ENCODE measurements around the gene F10.

The F10 gene

GRCh38 chr13:113140677-113141600 lies 18.3 kb downstream of the F10 start:
- no peak for DNase-seq

DNA sequence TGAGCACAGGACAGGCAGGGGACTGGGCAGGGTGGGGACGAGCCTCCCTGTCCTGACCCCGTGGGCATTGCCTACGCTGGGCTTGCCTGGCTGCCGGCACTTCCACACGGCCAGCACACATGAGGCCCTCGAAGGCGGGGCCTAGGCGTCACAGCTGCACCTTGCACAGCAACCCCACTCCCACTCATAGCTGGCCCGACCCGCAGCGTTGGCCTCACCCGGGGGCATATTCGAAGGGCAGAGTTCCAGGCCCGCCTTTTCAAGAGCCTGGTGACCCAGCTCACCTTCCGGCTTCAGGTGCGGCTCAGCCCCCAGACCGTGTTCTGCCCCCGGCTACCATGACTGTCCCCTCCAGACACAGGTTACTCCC lies 19.0 kb downstream of the F10 start:
- no peak for DNase-seq

DNA sequence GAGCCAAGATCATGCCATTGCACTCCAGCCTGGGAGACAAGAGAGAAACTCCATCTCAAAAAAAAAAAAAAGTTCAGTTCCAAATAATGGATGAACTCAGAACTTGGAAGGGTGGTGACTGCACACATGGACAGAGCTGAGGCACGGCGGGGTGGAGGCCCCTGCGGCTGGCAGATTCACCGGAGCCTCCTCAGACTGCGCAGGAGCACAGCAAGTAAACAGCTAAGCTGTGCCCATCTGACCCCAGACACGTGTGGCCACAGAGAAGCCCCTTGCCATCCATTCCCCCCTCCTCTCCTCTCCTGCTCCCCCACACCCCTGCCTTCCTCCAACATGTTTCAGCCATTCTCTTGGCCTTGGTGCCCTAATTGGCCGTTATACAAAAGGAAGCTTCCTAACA lies 20.3 kb downstream of the F10 start:
- DNase-seq: no peak

DNA sequence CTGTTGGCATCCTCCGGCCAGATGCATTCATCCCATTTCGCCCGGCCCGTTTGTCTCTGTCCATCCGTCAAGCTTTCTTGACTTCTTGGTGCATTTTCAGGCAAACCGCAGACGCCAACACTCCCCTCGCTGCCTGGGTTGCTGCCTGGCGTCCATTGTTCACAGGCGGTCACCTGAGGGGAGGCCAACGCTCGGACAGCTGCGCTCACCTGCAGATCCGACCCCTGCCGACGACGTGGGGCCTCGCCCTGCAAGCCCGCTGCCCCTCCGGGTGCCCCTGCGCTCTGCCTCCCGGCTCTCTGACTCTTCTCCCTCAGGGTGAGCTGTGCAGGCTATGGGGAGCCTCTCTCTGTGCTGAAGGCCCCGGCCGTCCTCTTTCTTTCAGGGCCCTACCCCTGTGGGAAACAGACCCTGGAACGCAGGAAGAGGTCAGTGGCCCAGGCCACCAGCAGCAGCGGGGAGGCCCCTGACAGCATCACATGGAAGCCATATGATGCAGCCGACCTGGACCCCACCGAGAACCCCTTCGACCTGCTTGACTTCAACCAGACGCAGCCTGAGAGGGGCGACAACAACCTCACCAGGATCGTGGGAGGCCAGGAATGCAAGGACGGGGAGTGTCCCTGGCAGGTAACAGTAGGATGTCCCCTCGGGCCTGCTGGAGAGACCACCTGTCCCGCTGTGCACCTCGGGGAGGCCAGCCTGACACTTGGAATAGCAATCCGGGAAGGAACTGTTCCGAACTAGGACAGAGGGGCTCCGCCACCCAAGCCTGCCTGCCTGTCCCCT lies 21.1 kb downstream of the F10 start:
- no peak for DNase-seq

- no peak for DNase-seq
These were observed 21.6 kb downstream of the F10 start for GRCh38 chr13:113144255-113144629.

DNA sequence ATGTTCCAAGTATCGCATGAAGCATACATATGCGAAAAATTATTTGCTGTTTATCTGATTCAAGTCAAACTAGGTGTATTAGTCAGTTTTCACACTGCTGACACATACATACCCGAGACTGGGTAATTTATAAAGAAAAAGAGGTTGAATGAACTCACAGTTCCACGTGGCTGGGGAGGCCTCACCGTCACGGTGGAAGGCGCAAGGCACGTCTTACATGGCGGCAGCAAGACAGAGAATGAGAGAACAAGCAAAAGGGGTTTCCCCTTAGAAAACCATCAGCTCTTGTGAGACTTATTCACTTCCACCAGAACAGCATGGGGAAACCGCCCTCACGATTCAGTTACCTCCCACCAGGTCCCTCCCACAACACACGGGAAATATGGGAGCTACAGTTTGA lies 22.9 kb downstream of the F10 start:
- DNase-seq: no peak

DNA sequence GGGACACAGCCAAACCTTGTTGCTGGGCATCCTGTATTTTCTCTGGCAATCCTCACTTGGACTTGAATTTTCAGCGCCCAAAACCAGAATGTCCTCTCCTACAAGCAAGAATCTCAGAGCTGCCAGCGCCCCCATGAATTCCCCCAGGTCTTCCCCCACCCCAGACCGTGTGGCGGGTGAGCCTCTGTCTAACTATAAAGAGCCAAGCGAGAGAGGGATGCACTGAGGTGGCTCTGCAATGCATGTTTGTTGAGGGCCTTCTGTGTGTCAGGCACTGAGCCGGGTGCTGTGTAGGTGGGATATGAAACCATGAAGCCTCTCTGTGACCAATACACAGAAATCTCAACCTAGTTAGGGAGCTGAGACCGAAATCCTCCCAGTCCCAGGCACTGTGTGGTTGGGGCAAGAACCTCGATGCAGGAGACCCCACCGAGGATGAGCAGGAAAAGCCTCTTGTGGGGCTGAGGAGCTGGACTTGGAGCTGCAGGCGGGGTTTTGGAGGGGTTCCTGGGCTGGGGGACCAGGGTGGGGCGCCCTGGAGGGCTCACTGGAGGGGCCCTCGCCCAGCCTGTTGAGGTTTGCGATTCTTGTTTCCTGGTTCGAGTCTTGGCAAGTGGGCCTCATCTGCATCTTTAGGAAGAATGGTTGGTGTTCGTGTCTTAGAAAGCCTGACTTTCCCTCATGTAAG lies 23.5 kb downstream of the F10 start:
- DNase-seq: no peak

GRCh38 chr13:113146750-113147149 lies 24.2 kb downstream of the F10 start:
- no peak for DNase-seq

DNA sequence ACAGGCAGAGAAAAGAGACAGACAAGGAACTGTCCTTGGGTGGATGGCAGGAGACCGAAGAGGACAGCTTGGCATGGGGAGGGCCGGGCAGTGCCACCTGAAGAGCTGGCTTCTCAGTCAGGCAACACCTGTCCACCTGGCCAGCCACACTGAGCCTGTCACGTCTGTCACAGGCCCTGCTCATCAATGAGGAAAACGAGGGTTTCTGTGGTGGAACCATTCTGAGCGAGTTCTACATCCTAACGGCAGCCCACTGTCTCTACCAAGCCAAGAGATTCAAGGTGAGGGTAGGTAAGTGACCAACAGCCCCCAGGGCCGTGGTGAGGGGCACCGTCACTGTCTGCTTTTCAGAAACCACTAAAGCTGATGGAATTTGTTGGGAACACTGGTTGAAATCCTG lies 24.6 kb downstream of the F10 start:
- DNase-seq: no peak

DNA sequence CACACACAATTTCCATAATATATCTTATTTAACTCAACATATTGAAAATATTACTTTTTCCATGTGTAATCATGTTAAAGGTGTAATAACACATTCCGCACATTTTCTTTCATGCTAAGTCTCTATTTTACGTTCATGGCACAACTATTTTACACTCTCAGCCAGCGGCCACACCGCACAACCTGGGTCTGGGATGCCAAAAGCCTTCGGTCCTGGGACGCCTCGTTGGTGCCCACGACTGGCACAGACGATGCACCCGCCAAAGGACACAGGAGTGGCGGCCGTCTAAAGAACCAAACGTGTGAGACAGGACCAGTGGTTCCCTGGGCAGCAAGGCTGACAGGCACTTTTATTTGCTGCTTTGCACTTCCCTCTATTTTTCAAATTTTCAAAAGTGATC lies 25.8 kb downstream of the F10 start:
- DNase-seq: no peak

GRCh38 chr13:113148940-113149503 lies 26.4 kb downstream of the F10 start:
- no peak for DNase-seq

- no peak for DNase-seq
These were observed 27.3 kb downstream of the F10 start for GRCh38 chr13:113149711-113150549.

DNA sequence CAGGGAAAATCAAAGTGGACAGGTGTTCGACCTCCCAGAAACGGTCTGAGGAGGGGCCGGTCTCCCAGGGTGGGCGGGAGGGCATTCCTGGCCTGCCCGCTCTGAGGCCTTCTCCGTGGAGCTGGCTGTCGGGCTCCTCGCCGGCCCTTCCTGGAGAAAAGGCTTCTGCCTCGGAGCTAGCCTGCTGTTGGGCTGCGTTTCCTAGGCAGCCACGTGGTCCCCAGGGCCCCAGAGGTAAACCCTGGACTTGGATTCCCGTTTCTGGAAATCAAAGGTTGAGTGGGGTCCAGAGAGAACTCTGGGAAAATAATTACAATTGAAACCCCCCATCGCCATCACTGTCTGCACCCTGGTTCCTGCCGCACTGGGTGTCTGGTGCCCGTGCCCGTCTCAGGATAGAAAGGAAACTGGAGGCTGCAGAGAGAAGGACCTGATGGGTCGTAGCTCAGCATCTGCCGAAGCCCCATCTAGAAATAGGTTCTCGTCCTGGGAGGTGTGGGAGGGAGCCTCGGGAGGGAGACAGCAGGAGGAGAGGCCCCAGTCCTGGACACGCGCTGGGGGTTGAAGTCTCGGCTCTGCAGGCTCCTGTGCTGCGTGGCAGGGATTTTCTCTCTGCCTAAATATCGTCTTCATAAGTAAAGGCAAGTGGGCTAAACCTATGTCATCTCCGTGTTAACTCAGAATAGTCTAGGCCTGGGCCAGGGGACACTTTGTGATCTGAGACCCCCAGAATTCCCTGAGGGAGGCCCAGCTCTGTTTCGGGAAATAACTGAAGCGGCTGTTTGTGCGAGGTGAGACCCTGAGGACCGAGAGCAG lies 28.2 kb downstream of the F10 start:
- DNase-seq: no peak

DNA sequence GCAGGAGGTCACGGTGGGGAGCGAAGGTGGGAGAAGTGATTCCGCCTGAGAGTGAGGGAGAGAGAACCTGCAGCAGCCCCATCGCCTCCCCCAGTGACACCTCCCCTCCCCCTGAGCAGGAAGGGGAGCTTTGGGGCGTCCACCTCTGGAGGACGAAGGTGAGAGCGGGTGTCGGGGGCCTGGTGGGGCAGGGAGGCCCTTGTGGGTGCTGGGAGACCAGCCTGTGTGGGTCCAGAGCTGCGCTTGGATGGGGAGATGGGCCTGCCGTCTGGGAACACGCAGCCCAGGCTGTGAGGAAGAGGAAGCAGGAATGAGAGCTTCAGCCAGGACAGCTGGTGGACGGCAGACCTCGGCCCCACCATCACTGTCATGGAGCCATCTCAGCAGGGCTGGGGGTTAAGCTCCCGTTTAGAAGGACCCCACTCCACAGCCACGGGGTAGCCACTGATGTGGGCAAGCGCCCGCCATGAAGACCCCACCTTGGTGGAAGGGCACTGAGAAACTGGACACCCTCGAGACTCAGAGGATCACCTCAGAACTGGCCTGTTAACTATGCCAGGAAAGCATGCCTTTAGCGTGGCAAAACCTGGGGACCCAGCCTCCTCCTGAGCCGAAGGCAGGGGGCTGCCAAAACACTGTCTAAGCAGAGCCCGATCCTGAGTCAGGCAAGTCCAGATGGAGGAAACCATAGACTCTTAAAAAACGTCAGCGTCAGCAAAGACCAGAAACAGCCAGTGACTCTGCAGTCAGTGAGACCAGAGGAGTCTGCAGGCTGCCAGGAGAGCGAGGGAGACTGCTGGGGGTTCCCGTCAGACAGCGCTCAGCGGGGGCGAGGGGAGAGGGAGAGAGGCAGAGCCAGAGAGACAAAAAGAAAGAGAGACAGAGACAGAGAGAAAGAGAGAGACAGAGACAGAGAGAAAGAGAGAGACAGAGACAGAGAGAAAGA lies 29.4 kb downstream of the F10 start:
- no peak for DNase-seq

DNA sequence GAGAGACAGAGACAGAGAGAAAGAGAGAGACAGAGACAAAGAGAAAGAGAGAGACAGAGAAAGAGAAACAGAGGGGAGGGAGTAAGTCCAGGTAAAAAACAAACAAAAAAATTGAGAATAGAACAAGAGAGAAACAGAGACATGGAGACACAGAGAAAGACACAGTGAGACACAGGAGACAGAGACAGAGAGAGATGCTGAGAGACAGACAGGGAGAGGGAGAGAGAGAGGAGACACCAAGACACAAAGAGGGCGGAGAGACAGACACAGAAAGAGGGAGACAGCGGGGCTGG lies 30.0 kb downstream of the F10 start:
- no peak for DNase-seq

- no peak for DNase-seq
These were observed 30.6 kb downstream of the F10 start for GRCh38 chr13:113152984-113153809.

- peak; percentile 66 for DNase-seq
These were observed 31.5 kb downstream of the F10 start for GRCh38 chr13:113153810-113154748.

DNA sequence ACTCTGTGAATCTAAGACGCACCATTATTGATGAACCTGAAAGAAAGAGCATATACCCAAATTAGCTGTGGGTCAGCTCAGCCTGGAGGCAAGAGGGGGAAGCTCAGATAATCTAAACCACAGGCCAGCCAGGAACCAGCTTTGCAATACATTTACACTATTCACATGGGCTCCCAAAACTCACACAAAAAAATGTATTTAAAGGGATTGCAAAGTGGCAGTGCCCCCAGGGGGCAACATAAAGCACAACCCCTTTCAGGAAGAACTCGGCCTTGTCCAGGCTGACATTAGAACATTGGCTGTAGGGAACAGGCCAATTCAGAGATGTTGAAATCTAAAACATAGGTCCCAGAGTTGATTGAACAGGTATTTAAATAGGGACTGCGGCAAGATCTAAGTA lies 32.6 kb downstream of the F10 start:
- DNase-seq: no peak

Measured in NCI-H1436 (cell line).